LNCaP clone FGC (cell line): ENCODE results near the gene ABHD16B.

Experiments
- DNase-seq: peaks from one replicate; pipeline ENCODE4 v3.0.0-alpha.2; 2011; ENCODE audit warnings: low read depth
- H3K4me3 ChIP-seq: 2 replicates; pipeline ENCODE4 v1.5.1; 2011; ENCODE audit warnings: mild to moderate bottlenecking, low read depth, low read length, control low read depth
- CTCF ChIP-seq: IDR thresholded peaks from 2 replicates; pipeline ENCODE4 v1.5.1; 2012; ENCODE audit warnings: mild to moderate bottlenecking; ENCODE audit not compliant: control insufficient read depth, insufficient read depth; ENCODE audit errors: extremely low read depth

The ABHD16B gene

GRCh38 chr20:63834491-63834880 lies 26.8 kb upstream of the ABHD16B start:
- no peak for DNase-seq
- H3K4me3 ChIP-seq: no peak overlapping the region
- no peak for TF ChIP-seq CTCF

DNA sequence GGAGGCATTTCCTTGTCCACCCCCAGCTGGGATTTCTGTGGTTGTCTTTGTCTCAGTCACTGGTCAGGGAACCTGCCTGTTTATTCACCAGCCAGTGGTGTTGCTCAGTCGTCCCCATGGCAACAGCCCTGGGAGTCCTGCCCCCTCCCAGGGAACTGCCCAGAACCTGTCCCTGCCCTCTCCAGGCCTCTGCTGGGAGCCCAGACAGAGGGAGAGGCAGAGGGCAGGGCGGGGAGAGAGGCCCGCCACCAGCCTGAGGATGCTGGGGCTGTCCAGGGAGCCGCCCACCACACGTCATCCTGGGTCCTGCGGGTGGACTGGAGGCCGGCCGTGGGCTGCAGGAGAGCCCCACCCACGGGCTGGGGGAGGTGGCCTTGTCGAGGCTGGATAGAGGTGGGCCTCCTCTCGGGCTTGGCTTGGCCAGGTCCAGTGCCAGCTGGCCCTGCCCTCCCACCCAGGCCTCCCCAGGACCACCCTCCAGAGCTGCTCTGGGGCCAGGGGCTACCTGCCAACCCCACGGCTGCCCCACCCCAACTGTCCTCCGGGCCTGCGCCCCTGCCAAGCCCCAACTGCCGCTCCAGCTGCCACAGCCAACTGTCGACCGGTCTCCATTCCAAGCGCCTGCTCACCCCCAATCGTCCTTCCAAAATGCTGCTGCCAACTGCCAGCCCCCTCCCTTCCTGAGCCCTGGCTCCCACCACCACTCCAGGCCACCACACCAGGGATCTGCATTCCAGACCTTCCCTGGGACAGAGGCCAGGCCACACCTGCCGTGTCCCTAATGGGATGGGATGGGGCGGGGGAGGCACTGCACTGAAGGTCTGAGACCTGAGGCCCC lies 26.1 kb upstream of the ABHD16B start:
- no peak overlapping the region for H3K4me3 ChIP-seq
- DNase-seq: peak; percentile 90
- no peak for TF ChIP-seq CTCF

DNA sequence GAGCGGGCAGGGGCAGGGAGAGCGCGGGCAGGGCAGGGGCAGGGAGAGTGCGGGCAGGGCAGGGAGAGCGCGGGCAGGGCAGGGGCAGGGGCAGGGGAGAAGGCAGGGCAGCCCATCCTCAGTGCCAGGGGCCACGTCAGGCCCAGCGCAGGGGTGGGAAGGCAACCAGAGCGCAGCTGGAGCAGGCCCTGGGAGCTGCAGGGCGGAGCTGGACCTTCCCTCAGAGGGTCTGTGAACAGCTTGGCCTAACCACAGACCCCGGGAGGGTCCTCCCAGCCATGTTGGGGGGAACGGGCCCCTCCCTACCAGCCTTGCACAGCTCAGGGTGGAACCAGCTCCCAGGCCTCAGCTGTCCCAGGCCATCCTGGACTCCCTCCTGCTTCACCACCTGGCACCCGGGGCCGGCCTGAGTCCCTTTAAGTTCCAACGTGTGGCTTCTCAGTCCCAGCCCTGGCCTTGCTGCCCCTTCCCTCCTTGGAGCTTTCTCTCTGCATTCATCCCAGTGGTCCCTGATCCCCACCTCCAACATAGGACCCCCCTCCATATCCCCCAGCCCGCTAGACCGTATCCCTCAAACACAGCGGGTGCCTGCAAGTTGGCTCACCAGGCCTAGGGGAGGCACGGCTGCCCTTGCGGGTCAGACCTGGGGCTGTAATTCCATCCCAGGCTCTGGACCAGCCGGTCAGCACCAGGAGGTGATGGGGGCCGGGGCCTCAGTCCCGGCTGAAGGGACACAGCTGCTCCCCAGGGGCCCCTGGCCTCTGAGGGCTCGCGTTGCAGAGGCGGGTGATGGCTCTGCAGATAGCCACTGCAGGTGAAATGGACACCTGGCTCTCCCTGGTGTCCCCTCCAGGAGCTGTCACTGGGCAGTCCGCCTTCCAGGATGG lies 24.6 kb upstream of the ABHD16B start:
- no peak for DNase-seq
- no peak overlapping the region for H3K4me3 ChIP-seq
- TF ChIP-seq CTCF: no peak

DNA sequence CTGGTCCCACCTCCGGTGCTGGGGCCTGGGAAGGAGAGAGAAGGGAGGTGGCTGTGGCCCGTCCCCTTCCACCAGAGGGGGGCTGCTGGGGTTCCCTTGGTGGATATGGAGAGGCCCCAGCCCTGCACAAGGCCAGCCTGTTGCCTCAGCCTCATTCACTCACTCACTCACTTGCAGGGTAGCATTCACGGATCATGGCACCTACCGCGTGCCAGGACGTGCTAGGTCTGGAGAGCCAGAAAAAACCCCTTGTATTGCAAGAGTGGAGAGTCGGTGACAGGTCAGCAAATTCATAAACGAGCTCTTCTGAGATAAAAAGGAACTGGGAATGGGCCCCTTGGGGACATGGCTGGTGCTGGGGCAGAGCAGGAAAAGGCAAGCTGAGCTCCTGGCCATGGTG lies 23.8 kb upstream of the ABHD16B start:
- no peak overlapping the region for H3K4me3 ChIP-seq
- DNase-seq: no peak
- no peak for TF ChIP-seq CTCF

- TF ChIP-seq CTCF: no peak
- no peak overlapping the region for H3K4me3 ChIP-seq
- no peak for DNase-seq
Measured at GRCh38 chr20:63839620-63840019, 21.7 kb upstream of the ABHD16B start.

DNA sequence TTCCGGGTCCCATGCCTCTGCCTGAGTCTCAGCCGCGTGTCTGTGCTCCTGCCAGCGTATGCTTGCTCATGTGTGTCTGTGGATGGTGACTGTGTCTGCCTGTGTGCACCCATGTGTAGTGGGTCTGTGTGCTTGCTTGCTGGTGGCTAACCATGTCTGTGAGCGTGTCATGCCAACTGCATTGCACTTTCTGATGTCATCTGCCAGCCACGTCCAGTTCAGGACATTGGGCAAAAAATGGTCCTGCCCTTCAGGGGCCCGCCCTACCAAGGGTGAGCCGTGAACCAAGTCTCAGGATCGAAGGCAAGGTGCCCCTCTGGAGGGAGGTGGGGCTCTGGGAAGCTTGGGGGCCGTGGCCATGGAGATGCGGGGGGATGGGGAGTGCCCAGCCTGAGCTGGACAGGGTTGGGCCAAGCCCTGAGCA lies 20.9 kb upstream of the ABHD16B start:
- H3K4me3 ChIP-seq: no peak overlapping the region
- no peak for TF ChIP-seq CTCF
- no peak for DNase-seq
